NB4 (cell line): ENCODE measurements around the gene SCLY.

Experiments used
- CTCF ChIP-seq: IDR thresholded peaks from one replicate; pipeline ENCODE4 v1.5.1; 2012; ENCODE audit warnings: low read depth, low read length
- MYC ChIP-seq: IDR thresholded peaks from 2 replicates; pipeline ENCODE4 v1.6.1; 2011; ENCODE audit warnings: low read depth, low read length
- POLR2A ChIP-seq: IDR thresholded peaks from 2 replicates; pipeline ENCODE4 v1.6.1; 2011; ENCODE audit warnings: mild to moderate bottlenecking; ENCODE audit not compliant: insufficient read length; ENCODE audit errors: extremely low read depth
- TF ChIP-seq, protein P1 (sequence below): IDR thresholded peaks from 2 replicates; pipeline ENCODE4 v1.6.1; 2011; ENCODE audit warnings: low read depth, low read length

GRCh38 chr2:238126775-238127164, 66.0 kb downstream of the SCLY start:
- TF ChIP-seq CTCF (no peak), POLR2A (no peak), MYC (no peak)
- TF ChIP-seq, protein P1, sequence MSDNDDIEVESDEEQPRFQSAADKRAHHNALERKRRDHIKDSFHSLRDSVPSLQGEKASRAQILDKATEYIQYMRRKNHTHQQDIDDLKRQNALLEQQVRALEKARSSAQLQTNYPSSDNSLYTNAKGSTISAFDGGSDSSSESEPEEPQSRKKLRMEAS = no peak
